HG03045 (cell line): Measurements from ENCODE around the gene CLEC17A.
"Not testable (repeated sequence)": the region's sequence is repeated elsewhere in the genome, so short reads cannot be mapped to it uniquely, and the experiment has no call there.

ENCODE experiments used
- ATAC-seq: cut with Tn5 transposase; IDR thresholded peaks from one replicate; pipeline ENCODE4 v1.9.1; 2021; ENCODE audit warnings: mild to moderate bottlenecking, moderate library complexity; ENCODE audit not compliant: unreplicated experiment

Gene CLEC17A

GRCh38 chr19:14582894-14583340 is at the start of gene CLEC17A:
Gene CLEC17A, plus strand, starts transcription at chr19:14583084. Its CDS starts 77 bp downstream, at chr19:14583161.
- no peak for ATAC-seq

GRCh38 chr19:14533450-14533849 is 49.4 kb upstream of the CLEC17A start:
- ATAC-seq: no peak

- no peak for ATAC-seq
Measured at GRCh38 chr19:14536926-14537692, 45.8 kb upstream of the CLEC17A start.

- ATAC-seq: no peak
Measured at GRCh38 chr19:14540741-14541525, 42.0 kb upstream of the CLEC17A start.

GRCh38 chr19:14541979-14542378 is 40.9 kb upstream of the CLEC17A start:
- not testable (repeated sequence) for ATAC-seq

GRCh38 chr19:14542711-14543328 is 40.1 kb upstream of the CLEC17A start:
- ATAC-seq: no peak

GRCh38 chr19:14544047-14544446 is 38.8 kb upstream of the CLEC17A start:
- no peak for ATAC-seq

GRCh38 chr19:14544977-14545715 is 37.7 kb upstream of the CLEC17A start:
- no peak for ATAC-seq

GRCh38 chr19:14545716-14546082 is 37.2 kb upstream of the CLEC17A start:
- ATAC-seq: no peak

- no peak for ATAC-seq
Measured at GRCh38 chr19:14550201-14550754, 32.6 kb upstream of the CLEC17A start.

GRCh38 chr19:14551134-14552005 is 31.5 kb upstream of the CLEC17A start:
- ATAC-seq: not testable (repeated sequence)

- ATAC-seq: not testable (repeated sequence)
Measured at GRCh38 chr19:14552006-14552360, 30.9 kb upstream of the CLEC17A start.

- no peak for ATAC-seq
Measured at GRCh38 chr19:14553042-14553938, 29.6 kb upstream of the CLEC17A start.

GRCh38 chr19:14553939-14554243 is 29.0 kb upstream of the CLEC17A start:
- no peak for ATAC-seq

GRCh38 chr19:14554382-14554812 is 28.5 kb upstream of the CLEC17A start:
- no peak for ATAC-seq

- no peak for ATAC-seq
Measured at GRCh38 chr19:14555918-14556661, 26.8 kb upstream of the CLEC17A start.

- ATAC-seq: peak; percentile 52
Measured at GRCh38 chr19:14556662-14557188, 26.2 kb upstream of the CLEC17A start.
